Fibroblast of lung (primary cell): Measurements from ENCODE around the gene HOXA1. TPM values are rescaled to one million over a fixed set of nuclear protein-coding genes. Genes with fewer than 3 reads are reported as not detected.

Experiments used
- DNase-seq, 2 donors: peaks; one replicate each; pipeline versions ENCODE4 v3.0.0 to v3.0.0-alpha.2; 2010; ENCODE audit warnings: low read depth in 2 of 2
- H2AFZ ChIP-seq: 2 replicates; pipeline ENCODE4 v1.5.1; 2012; ENCODE audit warnings: low read length, control low read depth, inconsistent platforms
- H3K27ac ChIP-seq: 2 replicates; pipeline ENCODE4 v1.5.1; 2011; ENCODE audit warnings: low read length, control low read depth; ENCODE audit not compliant: insufficient read depth
- H3K27me3 ChIP-seq: 2 replicates; pipeline ENCODE4 v1.5.1; 2011; ENCODE audit warnings: mild to moderate bottlenecking, low read length; ENCODE audit not compliant: control insufficient read depth, insufficient read depth
- H3K36me3 ChIP-seq: 2 replicates; pipeline ENCODE4 v1.5.1; 2011; ENCODE audit warnings: low read length; ENCODE audit not compliant: control insufficient read depth, insufficient read depth
- H3K4me1 ChIP-seq: 2 replicates; pipeline ENCODE4 v1.5.1; 2011; ENCODE audit warnings: low read length; ENCODE audit not compliant: control insufficient read depth, insufficient read depth; ENCODE audit errors: extremely low read depth
- H3K4me2 ChIP-seq: 2 replicates; pipeline ENCODE4 v1.5.1; 2011; ENCODE audit warnings: low read length, control low read depth; ENCODE audit not compliant: insufficient read depth; ENCODE audit errors: extremely low read depth
- H3K4me3 ChIP-seq, 4 experiments: fragments of 200-600 bp in 1 of 4; sonication (generic) in 1 of 4; replicated peaks in 1 of 4; 2 replicates each; pipeline ENCODE4 v1.5.1; 2011 to 2016; ENCODE audit warnings: low read length in 4 of 4, low read depth in 3 of 4, mild to moderate bottlenecking in 3 of 4, control low read depth in 2 of 4, inconsistent platforms in 1 of 4, mixed read lengths in 1 of 4; ENCODE audit not compliant: insufficient read depth in 1 of 4; ENCODE audit errors: control extremely low read depth in 1 of 4
- H3K79me2 ChIP-seq: 2 replicates; pipeline ENCODE4 v1.5.1; 2012; ENCODE audit warnings: mild to moderate bottlenecking, low read length, inconsistent platforms; ENCODE audit not compliant: control insufficient read depth, insufficient read depth
- H3K9ac ChIP-seq: 2 replicates; pipeline ENCODE4 v1.5.1; 2011; ENCODE audit warnings: mild to moderate bottlenecking, low read length, control low read depth; ENCODE audit not compliant: insufficient read depth
- H3K9me3 ChIP-seq: 2 replicates; pipeline ENCODE4 v1.5.1; 2012; ENCODE audit warnings: low read depth, low read length; ENCODE audit not compliant: control insufficient read depth, insufficient read depth
- H4K20me1 ChIP-seq: 2 replicates; pipeline ENCODE4 v1.5.1; 2011; ENCODE audit warnings: low read length; ENCODE audit not compliant: control insufficient read depth, insufficient read depth; ENCODE audit errors: extremely low read depth
- EZH2 ChIP-seq: IDR thresholded peaks from 2 replicates; pipeline ENCODE4 v1.5.1; 2012; ENCODE audit warnings: low read length, control low read depth, mild to moderate bottlenecking; ENCODE audit errors: missing control alignments
- polyA plus RNA-seq, 2 donors: library from polyadenylated mRNA; depleted of rRNA in 1 of 2; stranded (reverse) in 1 of 2; unstranded in 1 of 2; fragments of >200 nt; gene quantifications; 2 replicates each; pipeline ENCODE4 v1.2.1, GENCODE V29; 2011 to 2012; ENCODE audit warnings: missing spikeins in 1 of 2
- total RNA-seq: library from RNA; depleted of rRNA; stranded (reverse); fragments of >200 nt; gene quantifications from 2 replicates; pipeline ENCODE4 v1.2.1, GENCODE V29; 2014
- TF ChIP-seq, protein P1 (sequence below), 2 donors: IDR thresholded peaks in 1 of 2; conservative IDR thresholded peaks in 1 of 2; 1 replicate in 1 of 2; 2 replicates in 1 of 2; pipeline ENCODE4 v1.5.1; 2011 to 2012; ENCODE audit warnings: low read length in 2 of 2, control low read depth in 1 of 2, inconsistent platforms in 1 of 2, low read depth in 1 of 2, mild to moderate bottlenecking in 1 of 2

Gene HOXA1
- total and polyA plus RNA-seq, 2 donors (not counting 1 experiment from before 2014, with no cell fraction given): 0.50 to 0.83 TPM

DNA sequence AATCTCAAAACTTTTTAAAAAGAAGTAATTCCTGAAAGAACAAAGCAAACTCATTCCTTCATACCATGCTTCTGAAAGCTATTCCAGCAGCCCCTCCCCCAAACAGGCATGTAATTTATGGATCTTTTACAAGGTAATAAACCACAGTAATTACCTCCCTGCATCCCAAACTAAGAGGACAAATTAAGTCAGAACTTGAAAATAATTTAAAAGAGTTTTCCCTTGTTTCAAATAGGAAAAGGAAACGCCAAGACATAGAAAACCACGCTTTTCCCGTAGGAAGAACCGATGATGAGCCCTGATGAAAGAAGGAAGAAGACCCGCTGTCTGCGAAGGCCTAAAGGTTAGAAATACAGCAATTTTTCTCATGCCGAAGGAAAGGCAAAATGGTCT lies 25.9 kb upstream of the HOXA1 start:
- no peaks in the 10 kb centered on the region for H4K20me1 ChIP-seq
- no peak for TF ChIP-seq EZH2
- TF ChIP-seq, protein P1, sequence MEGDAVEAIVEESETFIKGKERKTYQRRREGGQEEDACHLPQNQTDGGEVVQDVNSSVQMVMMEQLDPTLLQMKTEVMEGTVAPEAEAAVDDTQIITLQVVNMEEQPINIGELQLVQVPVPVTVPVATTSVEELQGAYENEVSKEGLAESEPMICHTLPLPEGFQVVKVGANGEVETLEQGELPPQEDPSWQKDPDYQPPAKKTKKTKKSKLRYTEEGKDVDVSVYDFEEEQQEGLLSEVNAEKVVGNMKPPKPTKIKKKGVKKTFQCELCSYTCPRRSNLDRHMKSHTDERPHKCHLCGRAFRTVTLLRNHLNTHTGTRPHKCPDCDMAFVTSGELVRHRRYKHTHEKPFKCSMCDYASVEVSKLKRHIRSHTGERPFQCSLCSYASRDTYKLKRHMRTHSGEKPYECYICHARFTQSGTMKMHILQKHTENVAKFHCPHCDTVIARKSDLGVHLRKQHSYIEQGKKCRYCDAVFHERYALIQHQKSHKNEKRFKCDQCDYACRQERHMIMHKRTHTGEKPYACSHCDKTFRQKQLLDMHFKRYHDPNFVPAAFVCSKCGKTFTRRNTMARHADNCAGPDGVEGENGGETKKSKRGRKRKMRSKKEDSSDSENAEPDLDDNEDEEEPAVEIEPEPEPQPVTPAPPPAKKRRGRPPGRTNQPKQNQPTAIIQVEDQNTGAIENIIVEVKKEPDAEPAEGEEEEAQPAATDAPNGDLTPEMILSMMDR (conservative IDR thresholded peaks at IDR 0.05 in 1 of 2, IDR thresholded peaks at IDR 0.05 in 1 of 2; ENCODE audit: low read depth in 1 of 2, low read length in 2 of 2): no peak
- peak overlapping the region; percentile 90 for H3K4me2 ChIP-seq
- H3K4me1 ChIP-seq: peaks cover 27% of the 10 kb centered on the region
- H3K27me3 ChIP-seq: no peaks in the 10 kb centered on the region
- H3K79me2 ChIP-seq: peaks cover 41% of the 10 kb centered on the region
- no peak overlapping the region for H3K9ac ChIP-seq
- peak overlapping the region; percentile 35 to 57 (median 41) for H3K4me3 ChIP-seq
- no peaks in the 10 kb centered on the region for H3K36me3 ChIP-seq
- H3K27ac ChIP-seq: peak overlapping the region; percentile 74
- peak in 1 of 2 donors; percentile 32 for DNase-seq
- H3K9me3 ChIP-seq: no peaks in the 10 kb centered on the region
- no peak overlapping the region for H2AFZ ChIP-seq

DNA sequence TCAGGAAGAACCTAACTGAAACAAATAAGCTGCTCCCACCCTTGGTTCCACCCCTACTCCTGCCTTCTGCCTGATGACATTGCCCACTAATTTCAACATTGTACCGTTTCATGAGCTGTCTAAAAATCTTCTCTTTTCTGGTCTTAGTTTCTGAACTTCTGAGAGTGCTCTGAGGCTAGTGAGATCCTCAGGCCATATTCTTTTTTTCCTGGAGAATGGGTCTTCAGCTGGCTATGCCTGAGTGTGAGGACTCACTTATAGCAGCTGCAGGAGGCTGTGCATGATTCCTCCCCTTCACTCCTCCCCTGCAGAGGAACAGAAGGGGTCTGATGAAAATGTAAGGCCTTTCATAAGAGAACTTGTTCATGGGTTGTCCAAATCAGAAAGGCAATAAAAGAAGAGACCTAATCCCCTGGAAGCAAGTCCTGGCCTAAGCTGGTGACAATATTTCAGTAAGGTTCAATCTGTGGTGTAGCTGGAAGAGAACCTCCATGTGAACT lies 23.7 kb upstream of the HOXA1 start:
- DNase-seq: peak in 1 of 2 donors; percentile 18
- TF ChIP-seq, protein P1 (conservative IDR thresholded peaks at IDR 0.05 in 1 of 2, IDR thresholded peaks at IDR 0.05 in 1 of 2; ENCODE audit: low read depth in 1 of 2, low read length in 2 of 2): no peak
- TF ChIP-seq EZH2: no peak
- Histone ChIP-seq H3K4me1 (peaks cover 28% of the 10 kb centered on the region), H4K20me1 (no peaks in the 10 kb centered on the region), H3K9me3 (no peaks in the 10 kb centered on the region), H3K36me3 (no peaks in the 10 kb centered on the region), H3K27ac (no peak overlapping the region), H2AFZ (no peak overlapping the region), H3K79me2 (peaks cover 59% of the 10 kb centered on the region), H3K27me3 (no peaks in the 10 kb centered on the region), H3K4me2 (no peak overlapping the region), H3K4me3 (peak overlapping the region in 1 of 4 experiments; percentile 92), H3K9ac (no peak overlapping the region)

DNA sequence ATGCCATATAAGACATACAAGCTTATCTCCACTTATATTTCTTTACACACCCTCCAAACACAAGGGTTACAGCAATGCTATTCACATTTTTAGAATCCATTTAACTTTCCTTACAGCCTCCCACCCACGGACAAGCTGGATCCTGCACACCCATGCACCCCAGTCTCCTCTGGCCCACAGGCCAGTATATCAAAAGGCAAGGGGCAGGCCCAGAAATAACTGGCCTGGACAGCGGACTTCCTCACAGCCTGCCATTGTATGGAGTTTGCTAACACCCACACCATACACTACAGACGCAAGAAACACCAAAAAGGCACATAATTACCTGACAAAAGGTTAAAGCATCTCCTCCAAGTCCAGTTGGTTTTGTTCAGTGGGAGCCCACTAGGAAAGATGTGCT lies 22.8 kb upstream of the HOXA1 start:
- peak overlapping the region; percentile 98 for H3K4me2 ChIP-seq
- no peak for DNase-seq
- peaks cover 27% of the 10 kb centered on the region for H3K4me1 ChIP-seq
- H3K36me3 ChIP-seq: no peaks in the 10 kb centered on the region
- H3K27ac ChIP-seq: peak overlapping the region; percentile 88
- H2AFZ ChIP-seq: no peak overlapping the region
- H3K79me2 ChIP-seq: peaks cover 65% of the 10 kb centered on the region
- H3K9ac ChIP-seq: no peak overlapping the region
- no peaks in the 10 kb centered on the region for H3K27me3 ChIP-seq
- H3K9me3 ChIP-seq: no peaks in the 10 kb centered on the region
- TF ChIP-seq, protein P1 (conservative IDR thresholded peaks at IDR 0.05 in 1 of 2, IDR thresholded peaks at IDR 0.05 in 1 of 2; ENCODE audit: low read depth in 1 of 2, low read length in 2 of 2): no peak
- no peak for TF ChIP-seq EZH2
- peak overlapping the region; percentile 52 to 92 (median 68) for H3K4me3 ChIP-seq
- H4K20me1 ChIP-seq: no peaks in the 10 kb centered on the region
